Smooth muscle cell of the brain vasculature (primary cell): ENCODE data around the gene PPARA.

Experiments used
- DNase-seq: peaks from one replicate; pipeline ENCODE4 v3.0.0-alpha.2; 2012; ENCODE audit warnings: low read depth, low spot score

PPARA gene

DNA sequence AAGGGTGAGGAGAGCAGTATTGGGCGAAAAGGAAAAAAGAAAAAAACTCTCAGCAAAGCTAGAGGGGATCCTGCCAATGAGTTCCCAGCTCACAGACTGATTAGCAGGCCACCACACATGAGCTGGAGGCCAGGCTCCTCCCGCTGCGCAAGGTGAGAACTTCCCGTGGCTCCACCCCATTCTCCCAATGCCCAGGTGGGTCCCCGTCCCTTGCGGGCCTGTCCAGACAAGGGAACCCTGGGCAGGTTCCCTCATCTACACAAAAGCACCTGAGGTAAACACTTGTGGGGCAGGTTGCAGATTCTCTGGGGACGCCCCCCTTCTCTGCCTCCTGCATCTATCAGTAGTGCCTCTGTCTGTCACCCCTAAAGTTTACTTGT is 53.3 kb downstream of the PPARA start:
- no peak for DNase-seq

DNA sequence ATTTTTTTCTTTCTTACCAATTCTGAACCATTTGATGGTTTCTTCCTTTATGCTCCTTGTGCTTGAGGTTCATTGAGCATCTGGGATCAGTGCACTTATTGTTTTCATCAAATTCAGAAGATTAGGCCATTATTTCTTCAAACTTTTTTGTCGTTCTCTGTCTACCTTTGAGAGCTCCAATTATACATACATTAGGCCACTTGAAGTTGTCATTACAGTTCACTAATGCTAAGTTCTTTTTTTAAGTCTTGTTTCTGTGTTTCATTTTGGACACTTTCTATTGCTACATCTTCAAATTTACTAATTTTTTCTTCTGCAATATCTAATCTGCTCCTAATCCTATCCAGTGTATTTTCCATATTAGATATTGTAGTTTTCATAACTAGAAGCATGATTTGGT is 58.9 kb downstream of the PPARA start:
- no peak for DNase-seq

DNA sequence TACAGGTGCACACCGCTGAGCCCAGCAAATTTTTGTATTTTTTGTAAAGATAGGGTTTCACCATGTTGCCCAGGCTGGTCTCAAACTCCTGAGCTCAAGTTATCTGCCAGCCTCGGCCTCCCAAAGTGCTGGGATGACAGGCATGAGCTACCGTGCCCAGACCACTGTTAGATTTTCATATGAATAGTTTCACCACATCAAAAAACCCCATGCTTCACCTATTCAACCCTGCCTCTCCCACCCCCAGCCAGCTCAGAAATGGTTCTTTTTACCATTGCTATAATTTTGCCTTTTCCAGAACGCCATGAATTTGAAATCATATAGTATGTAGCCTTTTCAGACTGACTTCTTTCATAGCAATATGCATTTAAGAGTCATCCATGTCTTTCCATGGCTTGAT is 61.9 kb downstream of the PPARA start:
- no peak for DNase-seq

DNA sequence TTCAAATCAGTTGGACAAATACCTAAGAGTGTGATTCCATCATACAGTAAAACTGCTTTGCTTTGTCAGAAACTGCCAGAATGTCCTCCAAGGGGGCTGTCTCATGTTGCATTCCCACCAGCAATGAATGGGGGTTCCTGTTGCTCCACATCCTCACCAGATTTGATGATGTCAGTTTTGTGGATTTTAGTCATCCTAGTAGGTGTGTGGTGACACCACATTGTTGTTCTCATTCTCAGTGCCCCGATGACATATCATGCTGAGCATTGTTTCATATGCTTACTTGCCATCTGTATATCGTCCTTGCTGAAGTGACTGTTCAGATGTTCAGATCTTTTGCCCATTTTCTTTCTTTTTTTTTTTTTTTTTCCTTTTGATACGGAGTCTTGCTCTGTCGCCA is 62.7 kb downstream of the PPARA start:
- DNase-seq: no peak

DNA sequence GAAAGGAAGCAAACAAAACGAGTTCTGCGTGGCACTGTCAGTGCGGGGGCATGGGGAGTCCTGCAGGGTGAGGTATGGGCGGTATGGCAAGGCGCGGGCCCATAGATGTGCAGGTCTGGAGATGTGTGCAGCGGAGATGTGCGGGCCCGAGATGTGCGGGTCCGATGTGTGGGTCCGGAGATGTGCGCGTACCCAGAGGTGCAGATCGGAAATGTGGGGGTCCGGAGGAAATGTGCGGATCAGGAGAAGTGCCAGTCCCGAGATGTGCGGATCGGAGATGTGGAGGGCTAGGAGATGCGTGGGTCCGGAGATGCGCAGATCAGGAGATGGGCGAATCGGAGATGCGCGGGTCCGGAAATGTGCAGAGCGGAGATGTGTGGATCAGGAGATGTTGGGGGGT is 63.8 kb downstream of the PPARA start:
- DNase-seq: no peak

DNA sequence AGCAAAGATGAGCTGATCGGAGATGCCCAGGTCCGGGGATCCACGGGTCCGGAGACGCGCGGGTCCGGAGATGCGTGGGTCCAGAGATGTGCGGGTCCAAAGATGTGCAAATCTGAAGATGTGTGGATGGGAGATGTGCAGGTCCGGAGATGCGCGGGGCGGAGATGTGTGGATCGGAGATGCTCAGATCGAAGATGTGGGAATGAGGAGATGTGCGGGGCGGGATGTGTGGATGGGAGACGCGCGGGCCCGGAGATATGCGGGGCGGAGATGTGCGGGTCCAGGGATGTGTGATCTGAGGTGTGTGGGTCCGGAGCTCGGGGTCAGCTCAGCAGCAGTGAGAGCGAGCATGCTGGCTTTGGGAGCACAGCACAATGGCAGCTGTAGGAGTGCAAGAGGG is 64.3 kb downstream of the PPARA start:
- no peak for DNase-seq

DNA sequence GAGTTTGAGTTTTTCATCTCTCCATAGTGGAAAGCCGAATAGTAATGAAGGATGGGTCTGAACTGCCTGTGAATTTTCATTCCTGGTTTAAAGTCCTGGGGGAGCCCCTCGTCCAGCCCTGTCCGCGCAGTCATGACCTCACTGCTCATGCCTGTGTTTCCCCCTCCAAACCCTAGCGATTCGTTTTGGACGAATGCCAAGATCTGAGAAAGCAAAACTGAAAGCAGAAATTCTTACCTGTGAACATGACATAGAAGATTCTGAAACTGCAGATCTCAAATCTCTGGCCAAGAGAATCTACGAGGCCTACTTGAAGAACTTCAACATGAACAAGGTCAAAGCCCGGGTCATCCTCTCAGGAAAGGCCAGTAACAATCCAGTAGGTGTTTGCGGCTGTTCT is 69.3 kb downstream of the PPARA start:
- DNase-seq: no peak

DNA sequence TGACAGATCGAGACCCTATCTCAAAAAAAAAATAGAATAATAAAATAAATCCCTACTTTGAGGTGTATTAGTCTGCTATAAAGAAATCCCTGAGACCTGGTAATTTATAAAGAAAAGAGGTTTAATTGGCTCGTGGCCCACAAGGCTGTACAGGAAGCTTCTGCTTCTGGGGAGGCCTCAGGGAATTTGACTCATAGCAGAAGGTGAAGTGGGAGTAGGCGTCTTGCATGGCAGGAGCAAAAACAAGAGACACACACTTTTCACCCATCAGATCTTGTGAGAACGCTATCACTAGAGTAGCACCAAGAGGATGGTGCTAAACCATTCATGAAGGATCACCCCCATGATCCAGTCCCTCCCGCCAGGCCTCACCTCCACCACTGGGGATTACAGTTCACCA is 70.6 kb downstream of the PPARA start:
- DNase-seq: no peak

DNA sequence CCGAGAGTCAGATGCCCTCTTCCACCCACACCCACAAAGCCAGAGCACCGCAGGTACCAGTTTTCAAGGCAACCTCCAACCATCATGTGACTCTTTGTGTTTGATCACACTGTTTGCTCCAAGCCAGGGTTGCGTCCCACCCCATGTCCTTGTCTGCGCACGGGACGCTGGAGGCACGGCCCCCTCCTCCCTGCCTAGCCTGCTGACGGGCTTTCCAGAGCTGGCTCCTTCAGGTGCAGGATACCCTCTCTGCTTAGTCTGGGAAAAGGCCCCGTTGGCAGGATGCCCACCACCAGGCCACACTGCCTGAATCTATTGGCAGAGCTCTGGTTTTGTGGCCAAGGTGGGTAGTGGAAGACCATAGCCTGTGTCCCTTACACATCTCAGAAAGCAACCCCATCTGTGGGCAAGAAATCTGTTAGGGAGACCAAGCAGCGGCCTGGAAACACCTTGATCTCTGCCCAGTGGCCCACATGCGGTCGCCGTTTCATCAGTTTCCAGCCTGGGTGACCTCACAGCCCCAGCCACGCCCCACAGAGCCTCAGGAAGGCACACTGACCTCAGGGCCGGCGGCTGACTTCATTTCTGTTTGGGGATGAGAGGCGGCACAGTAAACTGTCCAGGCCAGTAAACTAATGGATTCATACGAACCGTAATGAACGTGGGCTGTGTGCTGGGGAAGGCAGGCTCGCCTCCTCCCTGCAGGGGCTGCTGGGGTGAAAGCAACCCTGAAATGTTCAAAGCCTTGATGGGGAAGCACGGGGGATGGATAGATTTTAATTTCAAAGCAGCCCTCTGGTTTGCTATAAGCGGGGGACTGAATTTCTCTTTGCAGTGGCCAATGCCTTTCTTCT is 73.9 kb downstream of the PPARA start:
- DNase-seq: no peak

DNA sequence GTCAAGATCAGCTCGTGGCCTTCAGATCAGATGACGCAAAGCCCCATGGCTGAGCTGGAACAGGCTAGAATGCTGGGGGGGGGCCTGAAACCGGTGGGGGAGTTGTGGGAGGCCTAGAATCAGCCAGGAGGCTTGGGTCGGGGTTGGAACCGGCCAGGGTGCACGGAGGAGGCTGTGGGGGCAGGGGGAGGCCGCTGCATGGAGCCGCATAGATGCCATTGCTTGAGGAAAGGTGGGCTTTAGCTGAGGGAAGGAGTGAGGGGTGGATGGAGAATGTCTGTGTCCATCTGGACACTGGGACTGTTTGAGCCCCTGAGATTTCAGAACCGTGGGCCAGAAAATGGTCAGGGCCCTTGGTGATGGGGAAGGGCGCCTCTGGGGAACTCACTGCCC is 74.6 kb downstream of the PPARA start:
- no peak for DNase-seq

DNA sequence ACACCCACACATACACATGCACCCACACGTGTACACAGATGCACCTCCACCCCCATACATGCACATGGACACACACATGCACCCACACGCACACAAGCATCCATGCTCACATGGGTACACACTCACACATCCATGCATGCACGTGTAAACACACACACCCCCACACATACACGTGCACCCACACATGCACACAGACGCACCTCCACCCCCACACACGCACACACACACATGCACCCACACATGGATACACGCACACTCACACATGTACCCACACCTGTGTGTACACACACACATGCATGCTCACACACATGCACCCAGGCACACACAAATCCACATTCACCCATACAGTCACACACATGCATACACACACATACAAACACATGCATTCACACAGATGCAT is 75.3 kb downstream of the PPARA start:
- DNase-seq: no peak

DNA sequence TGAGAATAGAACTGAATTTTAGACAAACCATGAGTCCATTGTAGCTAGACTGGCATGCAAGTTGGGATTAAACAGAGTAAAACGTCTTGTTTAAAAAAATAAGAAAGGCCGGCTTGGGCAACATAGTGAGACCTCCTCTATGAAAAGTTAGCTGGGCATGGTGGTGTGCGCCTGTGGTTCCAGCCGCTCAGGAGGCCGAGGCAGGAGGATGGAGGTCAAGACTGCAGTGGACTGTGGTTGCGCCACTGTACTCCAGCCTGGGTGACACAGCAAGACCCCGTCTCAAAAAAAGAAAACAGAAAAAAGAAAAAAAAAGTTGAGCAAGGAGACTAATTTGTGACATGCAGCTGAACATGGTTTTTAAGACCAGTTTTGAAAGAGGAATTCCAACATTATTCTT is 76.3 kb downstream of the PPARA start:
- no peak for DNase-seq

DNA sequence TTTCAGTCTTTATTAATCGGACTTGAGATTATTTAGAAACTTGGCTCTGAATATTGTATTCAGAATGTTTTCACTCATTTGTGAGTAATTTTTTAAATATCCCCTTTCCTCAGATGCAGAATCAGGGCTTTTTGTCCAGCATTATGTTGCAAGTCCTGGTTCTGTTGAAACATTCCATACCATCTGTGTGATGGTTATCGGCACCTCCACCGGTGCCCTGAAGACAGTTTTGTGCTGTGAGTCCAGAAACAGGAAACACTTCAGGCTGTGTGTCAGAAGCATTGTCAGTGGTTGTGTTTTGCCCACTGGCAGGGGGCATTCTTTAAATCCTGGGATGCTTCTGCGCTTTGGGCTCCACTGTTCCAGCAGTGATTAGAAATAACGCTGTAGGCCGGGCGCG is 79.4 kb downstream of the PPARA start:
- DNase-seq: no peak

DNA sequence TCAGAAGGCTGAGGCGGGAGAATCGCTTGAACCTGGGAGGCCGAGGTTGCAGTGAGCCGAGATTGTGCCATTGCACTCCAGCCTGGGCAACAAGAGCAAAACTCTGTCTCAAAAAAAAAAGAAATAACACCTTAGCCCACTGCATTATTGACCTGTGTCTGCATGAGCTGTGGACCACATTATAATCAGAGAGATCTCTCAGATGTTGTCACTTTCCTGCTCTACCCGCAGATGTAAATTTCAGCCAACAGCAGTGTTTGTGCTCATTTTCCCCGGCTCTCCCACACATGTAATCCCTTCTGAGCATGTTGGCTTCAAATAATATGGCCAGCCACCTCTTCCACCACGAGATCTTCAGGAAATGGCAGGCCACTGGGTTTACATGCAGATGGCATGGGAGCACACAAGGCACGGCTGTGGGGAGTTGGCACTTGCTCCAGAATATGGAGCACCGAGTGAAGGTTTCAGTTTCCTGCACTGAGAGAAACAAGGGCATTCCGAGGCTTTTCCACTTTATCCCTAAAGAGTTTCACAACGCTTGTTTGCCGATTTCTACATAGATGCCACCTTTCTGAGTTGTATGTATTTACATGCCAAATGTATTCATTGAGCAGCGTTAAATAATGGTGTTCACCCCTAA is 80.1 kb downstream of the PPARA start:
- no peak for DNase-seq

DNA sequence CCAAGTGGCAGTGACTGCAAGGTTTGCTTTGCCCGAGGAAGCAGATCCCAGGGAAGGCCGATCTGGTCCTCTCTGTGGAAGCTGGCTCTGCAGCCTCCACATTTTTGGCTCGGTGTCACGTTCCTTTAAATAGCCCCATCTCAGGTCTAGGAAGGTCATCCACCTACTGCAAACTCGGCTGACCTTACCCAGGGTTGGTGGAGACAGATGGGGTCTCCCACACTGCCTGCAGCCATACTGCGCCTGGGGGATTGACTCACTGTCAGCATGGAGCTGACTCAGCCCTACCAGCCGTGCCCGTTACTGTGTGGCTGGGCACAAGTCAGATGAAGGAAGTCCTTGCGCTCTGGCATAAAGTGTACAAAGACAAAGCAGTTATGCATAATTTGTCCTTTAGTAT is 82.9 kb downstream of the PPARA start:
- DNase-seq: peak; percentile 33

DNA sequence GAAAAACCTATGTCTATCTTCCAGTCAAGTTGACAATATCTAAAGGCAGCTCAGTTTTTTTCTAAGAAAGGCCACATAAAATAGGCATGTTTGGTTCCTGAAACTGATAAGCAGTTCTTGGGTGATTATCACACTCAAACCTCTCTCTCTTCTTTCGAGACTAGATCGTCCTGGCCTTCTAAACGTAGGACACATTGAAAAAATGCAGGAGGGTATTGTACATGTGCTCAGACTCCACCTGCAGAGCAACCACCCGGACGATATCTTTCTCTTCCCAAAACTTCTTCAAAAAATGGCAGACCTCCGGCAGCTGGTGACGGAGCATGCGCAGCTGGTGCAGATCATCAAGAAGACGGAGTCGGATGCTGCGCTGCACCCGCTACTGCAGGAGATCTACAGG is 84.6 kb downstream of the PPARA start:
- no peak for DNase-seq

DNA sequence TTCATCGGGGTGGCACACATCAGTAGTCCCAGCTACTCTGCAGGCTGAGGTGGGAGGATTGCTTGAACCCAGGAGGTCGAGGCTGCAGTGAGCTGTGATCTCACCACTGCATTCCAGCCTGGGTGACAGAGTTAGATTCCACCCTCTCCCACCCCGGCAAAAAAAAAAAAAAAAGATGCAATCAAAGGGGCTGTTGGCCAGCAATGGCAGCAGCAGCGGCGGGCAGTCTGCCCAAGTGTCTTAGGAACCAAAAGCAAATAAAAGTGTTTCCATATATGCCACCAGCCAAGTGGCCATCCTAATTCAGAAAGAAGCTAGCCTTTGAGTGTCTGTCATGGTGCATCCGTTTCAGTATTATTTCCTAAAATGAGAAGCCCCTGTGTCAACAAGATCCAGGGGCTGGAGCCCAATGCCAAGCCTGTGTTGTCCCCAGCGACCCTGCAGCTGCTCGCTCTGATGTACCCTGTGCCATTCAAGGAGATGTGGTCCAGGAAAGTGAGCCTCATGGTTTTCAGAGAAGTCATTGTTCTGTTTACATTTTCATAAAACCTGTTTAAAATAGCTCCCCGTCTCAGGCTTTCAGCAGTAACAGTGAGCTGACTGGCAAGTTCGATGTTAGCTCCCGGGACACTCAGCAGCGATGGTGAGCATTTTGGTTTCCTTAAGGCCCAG is 87.3 kb downstream of the PPARA start:
- no peak for DNase-seq

DNA sequence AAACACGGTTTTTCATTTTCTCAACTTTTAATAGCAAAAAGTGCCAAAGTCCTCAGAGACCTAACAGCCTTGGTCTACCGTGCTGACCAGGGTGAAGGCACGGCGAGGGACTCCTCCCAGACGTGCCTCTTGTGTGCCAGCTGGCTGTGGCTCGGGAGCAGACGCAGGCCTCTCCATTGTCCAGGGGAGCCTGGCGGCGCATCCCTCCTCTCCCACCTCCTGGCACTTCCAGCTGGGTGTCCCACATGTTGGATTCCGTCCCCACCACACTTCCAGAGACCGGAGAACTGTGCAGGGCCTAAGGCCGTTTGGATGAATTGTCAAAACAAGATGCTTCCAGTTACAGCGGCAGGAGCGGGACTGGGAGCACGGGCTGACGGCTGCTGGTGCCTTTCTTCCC is 88.2 kb downstream of the PPARA start:
- DNase-seq: no peak

DNA sequence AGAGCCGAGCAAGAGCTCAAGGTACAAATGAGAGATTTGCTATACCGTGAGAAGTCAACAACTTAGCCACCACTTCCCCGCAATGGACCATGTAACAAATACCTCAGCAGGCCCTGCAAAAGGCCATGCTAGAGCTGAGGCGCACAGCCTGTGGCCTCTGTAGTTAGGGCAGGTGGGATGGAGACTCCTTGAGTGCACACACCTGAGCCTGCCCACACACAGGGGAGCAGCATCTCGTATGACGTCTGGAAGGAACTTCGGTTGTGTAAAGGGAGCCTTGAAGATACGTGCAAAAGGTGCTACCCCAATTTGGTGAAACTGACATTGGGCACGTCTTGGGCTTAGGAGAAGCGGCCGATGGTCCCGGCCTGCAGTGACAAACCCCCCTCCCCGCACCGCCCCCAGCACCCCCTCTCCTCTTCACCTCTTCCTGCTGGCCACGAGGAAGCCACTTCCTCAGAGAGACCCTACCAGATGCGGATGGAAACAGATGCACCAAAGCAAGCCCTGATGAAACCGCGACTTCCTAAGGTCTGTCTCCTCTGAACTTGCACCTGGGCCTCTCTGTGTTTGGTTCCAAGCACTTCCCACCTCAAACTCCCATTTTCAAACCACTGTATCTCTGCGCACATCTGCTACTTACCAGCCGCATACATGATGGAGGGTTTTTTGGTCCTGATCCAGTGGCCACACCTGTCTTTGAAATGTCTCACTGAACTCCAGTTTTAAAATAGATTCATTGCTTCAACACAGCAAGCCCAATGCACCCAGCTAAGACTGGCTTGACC is 89.1 kb downstream of the PPARA start:
- no peak for DNase-seq

DNA sequence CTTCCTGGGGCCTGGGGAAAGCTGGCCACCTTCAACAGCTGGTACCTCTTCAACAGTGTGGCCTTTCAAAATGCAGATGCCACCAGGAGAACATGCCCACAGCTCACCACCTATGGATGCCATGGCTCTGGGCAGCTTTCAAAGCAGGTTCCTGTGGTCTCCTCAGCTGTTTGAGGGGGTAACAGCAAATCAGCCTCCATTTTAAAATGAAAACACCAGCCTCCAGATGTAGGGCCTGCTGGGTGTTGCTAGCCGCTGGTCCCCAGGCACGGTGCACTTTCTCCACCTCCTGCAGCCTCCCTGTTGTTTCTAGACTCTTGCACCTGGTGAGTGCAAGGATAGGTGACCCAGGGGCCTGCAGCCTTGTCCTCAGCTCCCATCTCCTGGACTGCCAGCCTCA is 89.7 kb downstream of the PPARA start:
- no peak for DNase-seq

DNA sequence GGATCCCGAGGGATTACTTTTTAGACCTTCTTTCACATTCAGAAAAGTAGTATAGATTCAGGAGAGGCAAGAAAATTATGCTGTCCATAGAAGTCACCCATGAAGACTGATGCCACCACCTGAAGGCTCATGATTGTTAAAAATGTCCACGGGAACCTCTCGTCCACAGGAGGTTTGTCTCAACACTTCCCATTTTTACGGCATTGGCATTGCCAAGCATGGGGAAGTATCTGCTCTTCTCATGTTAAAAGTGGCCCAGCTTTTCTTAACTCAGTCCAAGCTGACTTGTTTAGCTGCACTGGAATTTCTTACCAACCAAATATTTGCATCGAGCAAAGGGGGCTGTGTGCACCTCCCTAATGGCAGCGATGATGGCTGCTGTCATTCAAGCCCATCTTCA is 90.2 kb downstream of the PPARA start:
- DNase-seq: no peak

DNA sequence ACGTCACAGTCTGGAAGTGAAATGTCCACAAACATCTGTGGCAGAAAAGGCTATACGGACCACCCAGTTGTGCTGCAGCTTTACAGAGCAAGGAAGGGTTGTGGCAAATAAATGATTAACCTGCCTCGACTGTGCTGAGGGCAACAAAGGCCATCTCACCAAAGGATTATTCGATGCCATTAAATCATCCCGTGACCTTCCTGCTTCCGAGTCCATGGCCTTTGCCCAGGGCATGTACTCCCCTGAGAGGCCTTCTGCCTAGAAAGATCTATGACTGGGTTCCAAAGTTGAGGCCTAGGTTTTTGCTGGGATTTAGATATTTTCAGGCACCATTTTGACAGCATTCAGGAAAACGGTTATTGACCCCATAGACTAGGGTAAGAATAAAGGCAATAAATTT is 90.6 kb downstream of the PPARA start:
- DNase-seq: no peak
